Endothelial cell of umbilical vein (primary cell): ENCODE measurements around the gene IGFL2. TPM values are rescaled to one million over a fixed set of nuclear protein-coding genes. Genes with fewer than 3 reads are reported as not detected.

Source experiments
- BruUV-seq: library from RNA; stranded (reverse); fragments of 400-500 nt; replicated peaks from 2 replicates; lab custom pipeline; 2021; lab: Mats Ljungman, UMichigan
- CTCF ChIA-PET: fragments of 300-600, 350-600 bp; sonication (Branson Sonifier 250); formaldehyde crosslinking; loops from one replicate; lab custom pipeline; 2021; ENCODE audit warnings: antibody characterized with exemption, inconsistent platforms; lab: Charles Lee
- POLR2A ChIA-PET: fragments of 300-600, 350-600 bp; sonication (Branson Sonifier 250); formaldehyde crosslinking; loops from one replicate; lab custom pipeline; 2021; ENCODE audit warnings: antibody characterized with exemption, inconsistent platforms; lab: Charles Lee
- DNase-seq: peaks from one replicate; pipeline ENCODE4 v3.0.0-alpha.2; 2011; ENCODE audit warnings: low read depth, low spot score
- FAIRE-seq: peaks from 2 replicates; lab custom pipeline; 2011; peaks lifted over from hg19 to GRCh38; lab: Jason Lieb, UNC
- H2AFZ ChIP-seq: 2 replicates; pipeline ENCODE4 v1.6.0; 2012; ENCODE audit warnings: low read depth, low read length, control low read depth, inconsistent platforms
- H3K27ac ChIP-seq: 2 replicates; pipeline ENCODE4 v1.5.1; 2011; ENCODE audit warnings: low read depth, mild to moderate bottlenecking, control low read depth, low read length, moderate library complexity; ENCODE audit not compliant: insufficient read depth
- H3K27me3 ChIP-seq, 2 experiments: 2 replicates each; pipeline versions ENCODE4 v1.6.0 to v1.6.1; 2011; ENCODE audit warnings: low read length in 2 of 2, mixed read lengths in 1 of 2; ENCODE audit not compliant: control insufficient read depth in 2 of 2, insufficient read depth in 2 of 2
- H3K36me3 ChIP-seq, 2 experiments: 2 replicates in 1 of 2; 3 replicates in 1 of 2; pipeline ENCODE4 v1.5.1; 2011; ENCODE audit warnings: low read length in 2 of 2, mild to moderate bottlenecking in 1 of 2, moderate library complexity in 1 of 2; ENCODE audit not compliant: control insufficient read depth in 2 of 2, insufficient read depth in 2 of 2; ENCODE audit errors: extremely low read depth in 1 of 2
- H3K4me1 ChIP-seq: 3 replicates; pipeline ENCODE4 v1.5.1; 2011; ENCODE audit warnings: mild to moderate bottlenecking, low read length; ENCODE audit not compliant: control insufficient read depth, insufficient read depth; ENCODE audit errors: extremely low read depth
- H3K4me2 ChIP-seq: 2 replicates; pipeline ENCODE4 v1.6.1; 2011; ENCODE audit warnings: low read length, control low read depth, mixed read lengths; ENCODE audit not compliant: insufficient read depth
- H3K4me3 ChIP-seq, 3 experiments: fragments of 200-600 bp in 1 of 3; sonication (generic), shearing (Covaris generic) in 1 of 3; replicated peaks in 1 of 3; 2 replicates each; pipeline ENCODE4 v1.5.1; 2011 to 2016; ENCODE audit warnings: control low read depth in 3 of 3, low read length in 3 of 3, mild to moderate bottlenecking in 2 of 3, inconsistent platforms in 1 of 3, low read depth in 1 of 3, moderate library complexity in 1 of 3; ENCODE audit not compliant: insufficient read depth in 1 of 3
- H3K79me2 ChIP-seq: 2 replicates; pipeline ENCODE4 v1.6.0; 2012; ENCODE audit warnings: low read length, inconsistent platforms; ENCODE audit not compliant: control insufficient read depth, insufficient read depth
- H3K9ac ChIP-seq: replicated peaks from 2 replicates; pipeline ENCODE3; 2011; ENCODE audit warnings: low read length, control low read depth; ENCODE audit not compliant: insufficient read depth; ENCODE audit errors: extremely low read depth
- H3K9me1 ChIP-seq: replicated peaks from 3 replicates; pipeline ENCODE4 v1.6.0; 2011; ENCODE audit warnings: mild to moderate bottlenecking, low read length; ENCODE audit not compliant: control insufficient read depth, insufficient read depth; ENCODE audit errors: extremely low read depth
- H3K9me3 ChIP-seq: replicated peaks from 2 replicates; pipeline ENCODE4 v1.5.1; 2012; ENCODE audit warnings: low read length, inconsistent platforms; ENCODE audit not compliant: control insufficient read depth, insufficient read depth
- H4K20me1 ChIP-seq: replicated peaks from 2 replicates; pipeline ENCODE3; 2011; ENCODE audit warnings: mild to moderate bottlenecking, low read length; ENCODE audit not compliant: control insufficient read depth, insufficient read depth; ENCODE audit errors: extremely low read depth
- EZH2 ChIP-seq: IDR thresholded peaks from 2 replicates; pipeline ENCODE4 v1.6.1; 2012; ENCODE audit warnings: borderline replicate concordance, low read depth, mild to moderate bottlenecking, moderate library complexity, low read length, inconsistent platforms; ENCODE audit not compliant: severe bottlenecking
- FOS ChIP-seq: IDR thresholded peaks from 2 replicates; pipeline ENCODE4 v1.6.1; 2011; ENCODE audit warnings: mild to moderate bottlenecking, low read length, moderate library complexity, borderline replicate concordance; ENCODE audit not compliant: insufficient read depth
- GATA2 ChIP-seq: IDR thresholded peaks from 2 replicates; pipeline ENCODE4 v1.7.0; 2011; ENCODE audit warnings: low read depth, mild to moderate bottlenecking, moderate library complexity, mixed read lengths, low read length; ENCODE audit not compliant: insufficient read length, insufficient read depth
- JUN ChIP-seq: IDR thresholded peaks from 2 replicates; pipeline ENCODE4 v1.6.1; 2011; ENCODE audit warnings: borderline replicate concordance, low read depth; ENCODE audit not compliant: insufficient read length, insufficient read depth
- MYC ChIP-seq: IDR thresholded peaks from one replicate; pipeline ENCODE4 v1.6.1; 2011; ENCODE audit warnings: mild to moderate bottlenecking, low read depth, low read length
- POLR2A ChIP-seq: IDR thresholded peaks from 2 replicates; pipeline ENCODE4 v1.6.1; 2012; ENCODE audit warnings: low read depth, mild to moderate bottlenecking, control low read depth, low read length
- POLR2AphosphoS5 ChIP-seq: IDR thresholded peaks from 2 replicates; pipeline ENCODE4 v1.6.1; 2012; ENCODE audit warnings: low read depth, mild to moderate bottlenecking, control low read depth, low read length, moderate library complexity; ENCODE audit not compliant: insufficient read depth
- dilution Hi-C: fragments of 300-500 bp; cut with MboI; formaldehyde crosslinking; loops from one replicate; pipeline ENCODE4 v1.15.0; 2019; ENCODE audit warnings: low sequenced_read_pairs; ENCODE audit not compliant: extremely low pct_ligation_motif_present
- intact Hi-C: fragments of 100-400 bp; cut with micrococcal nuclease; formaldehyde crosslinking; loops from one replicate; pipeline ENCODE4 v1.10.0; 2022
- polyA plus RNA-seq, 4 experiments: library from polyadenylated mRNA; depleted of rRNA in 3 of 4; stranded (reverse) in 3 of 4; unstranded in 1 of 4; fragments of >200 nt; gene quantifications; 2 replicates each; pipeline versions ENCODE4 v1.2.1 to v1.2.3, GENCODE V29; 2011 to 2012; ENCODE audit warnings: missing spikeins in 1 of 4
- total RNA-seq: library from RNA; stranded (reverse); gene quantifications from 2 replicates; pipeline ENCODE4 v1.2.3, GENCODE V29; 2021
- TF ChIP-seq, protein P1 (sequence below), 2 donors: IDR thresholded peaks; 1 replicate in 1 of 2; 2 replicates in 1 of 2; pipeline ENCODE4 v1.5.1; 2011; ENCODE audit warnings: low read length in 2 of 2, mild to moderate bottlenecking in 2 of 2, moderate library complexity in 2 of 2, control low read depth in 1 of 2, inconsistent platforms in 1 of 2, low read depth in 1 of 2; ENCODE audit not compliant: insufficient read depth in 1 of 2; ENCODE audit errors: extremely low read depth in 1 of 2
- TF ChIP-seq, protein P2 (sequence below): IDR thresholded peaks from 2 replicates; pipeline ENCODE4 v1.6.1; 2011; ENCODE audit not compliant: insufficient read depth, insufficient read length

The IGFL2 gene
- total and polyA plus RNA-seq, 2 donors (not counting 3 experiments of a cell fraction or from before 2014, with no cell fraction given): not detected

DNA sequence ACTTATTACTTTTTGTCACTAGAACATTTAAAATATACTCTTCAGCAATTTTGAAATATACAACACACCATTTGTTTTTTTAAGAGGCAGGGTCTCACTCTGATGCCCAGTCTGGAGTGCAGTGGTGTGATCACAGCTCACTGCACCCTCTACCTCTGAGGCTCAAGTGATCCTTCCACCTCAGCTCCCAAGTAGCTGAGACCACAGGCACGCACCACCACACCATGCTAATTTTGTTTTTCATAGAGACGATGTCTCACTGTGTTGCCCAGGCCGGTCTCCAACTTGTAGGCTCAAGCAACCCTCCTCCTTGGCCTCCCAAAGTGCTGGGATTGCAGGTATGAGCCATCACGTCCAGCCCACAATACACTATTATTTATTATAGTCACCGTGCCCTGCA is 2.6 kb downstream of the IGFL2 start:
- no TSS peak for BruUV-seq
- TF ChIP-seq EZH2: no peak
- TF ChIP-seq GATA2: no peak
- no peak for TF ChIP-seq FOS
- TF ChIP-seq, protein P1, sequence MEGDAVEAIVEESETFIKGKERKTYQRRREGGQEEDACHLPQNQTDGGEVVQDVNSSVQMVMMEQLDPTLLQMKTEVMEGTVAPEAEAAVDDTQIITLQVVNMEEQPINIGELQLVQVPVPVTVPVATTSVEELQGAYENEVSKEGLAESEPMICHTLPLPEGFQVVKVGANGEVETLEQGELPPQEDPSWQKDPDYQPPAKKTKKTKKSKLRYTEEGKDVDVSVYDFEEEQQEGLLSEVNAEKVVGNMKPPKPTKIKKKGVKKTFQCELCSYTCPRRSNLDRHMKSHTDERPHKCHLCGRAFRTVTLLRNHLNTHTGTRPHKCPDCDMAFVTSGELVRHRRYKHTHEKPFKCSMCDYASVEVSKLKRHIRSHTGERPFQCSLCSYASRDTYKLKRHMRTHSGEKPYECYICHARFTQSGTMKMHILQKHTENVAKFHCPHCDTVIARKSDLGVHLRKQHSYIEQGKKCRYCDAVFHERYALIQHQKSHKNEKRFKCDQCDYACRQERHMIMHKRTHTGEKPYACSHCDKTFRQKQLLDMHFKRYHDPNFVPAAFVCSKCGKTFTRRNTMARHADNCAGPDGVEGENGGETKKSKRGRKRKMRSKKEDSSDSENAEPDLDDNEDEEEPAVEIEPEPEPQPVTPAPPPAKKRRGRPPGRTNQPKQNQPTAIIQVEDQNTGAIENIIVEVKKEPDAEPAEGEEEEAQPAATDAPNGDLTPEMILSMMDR (IDR thresholded peaks at IDR 0.05; ENCODE audit: extremely low read depth in 1 of 2, insufficient read depth in 1 of 2, low read depth in 1 of 2, low read length in 2 of 2): no peak
- no peak for TF ChIP-seq POLR2A
- Histone ChIP-seq H3K4me3 (no peak overlapping the region), H3K4me2 (no peak overlapping the region), H4K20me1 (no peaks in the 10 kb centered on the region), H3K79me2 (no peaks in the 10 kb centered on the region), H3K9ac (no peak overlapping the region), H3K4me1 (no peaks in the 10 kb centered on the region), H2AFZ (no peak overlapping the region), H3K9me1 (no peaks in the 10 kb centered on the region), H3K27me3 (peaks cover 9 to 33% of the 10 kb centered on the region in 2 experiments), H3K27ac (no peak overlapping the region), H3K36me3 (no peaks in the 10 kb centered on the region), H3K9me3 (no peaks in the 10 kb centered on the region)
- CTCF ChIA-PET: interaction anchor here (1.4 kb wide), 1 partner anchor 35 kb away, joined by 3 read pairs; no protein-coding TSS in a partner anchor
- POLR2A ChIA-PET: no interaction called here
- FAIRE-seq: no peak
- DNase-seq: no peak
- intact Hi-C loops: no loop called here
- dilution Hi-C loops: no loop called here

DNA sequence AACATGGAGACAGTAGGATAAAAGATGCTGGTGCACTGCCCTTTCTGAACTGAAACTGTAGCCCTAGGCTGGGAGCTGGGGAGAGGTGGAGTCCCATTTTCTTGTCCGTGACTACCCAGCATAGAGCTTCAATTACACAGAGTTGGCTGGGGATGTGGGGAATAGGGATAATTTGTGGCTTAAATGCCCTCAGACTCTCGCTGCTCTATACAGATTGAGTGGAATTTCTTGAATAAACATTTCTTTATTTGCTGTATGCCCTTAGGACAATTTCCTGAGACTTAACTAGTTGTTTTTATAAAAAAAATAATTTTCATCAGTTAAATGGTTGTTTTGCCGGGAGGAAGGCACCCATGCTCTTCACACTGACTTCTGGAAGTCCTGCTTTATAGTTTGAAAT is 7.2 kb downstream of the IGFL2 start:
- POLR2A ChIA-PET: no interaction called here
- TF ChIP-seq MYC (no peak), EZH2 (no peak), POLR2A (no peak), POLR2AphosphoS5 (no peak), FOS (no peak), GATA2 (no peak), JUN (no peak)
- TF ChIP-seq, protein P2, sequence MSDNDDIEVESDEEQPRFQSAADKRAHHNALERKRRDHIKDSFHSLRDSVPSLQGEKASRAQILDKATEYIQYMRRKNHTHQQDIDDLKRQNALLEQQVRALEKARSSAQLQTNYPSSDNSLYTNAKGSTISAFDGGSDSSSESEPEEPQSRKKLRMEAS: no peak
- TF ChIP-seq, protein P1 (IDR thresholded peaks at IDR 0.05; ENCODE audit: extremely low read depth in 1 of 2, insufficient read depth in 1 of 2, low read depth in 1 of 2, low read length in 2 of 2): no peak
- no peaks in the 10 kb centered on the region for H3K4me1 ChIP-seq
- no peak for DNase-seq
- H2AFZ ChIP-seq: no peak overlapping the region
- H3K9ac ChIP-seq: no peak overlapping the region
- no peak overlapping the region for H3K27ac ChIP-seq
- dilution Hi-C loops: no loop called here
- H4K20me1 ChIP-seq: no peaks in the 10 kb centered on the region
- H3K4me3 ChIP-seq: no peak overlapping the region
- no peaks in the 10 kb centered on the region for H3K9me1 ChIP-seq
- peaks cover 5 to 44% of the 10 kb centered on the region in 2 experiments for H3K27me3 ChIP-seq
- BruUV-seq: no TSS peak
- no peak overlapping the region for H3K4me2 ChIP-seq
- H3K9me3 ChIP-seq: no peaks in the 10 kb centered on the region
- CTCF ChIA-PET: interaction anchor here (0.9 kb wide), 1 partner anchor 90 kb away, joined by 4 read pairs; no protein-coding TSS in a partner anchor
- H3K36me3 ChIP-seq: no peaks in the 10 kb centered on the region
- no peak for FAIRE-seq
- intact Hi-C loops: no loop called here
- no peaks in the 10 kb centered on the region for H3K79me2 ChIP-seq
